H1 (cell line): ENCODE results near the gene SLC22A23. TPM values are rescaled to one million over a fixed set of nuclear protein-coding genes. Genes with fewer than 3 reads are reported as not detected.

ENCODE experiments used
- CTCF ChIA-PET: fragments of 300-600 bp; sonication (Branson Sonifier 250); formaldehyde crosslinking; loops from one replicate; lab custom pipeline; 2021; ENCODE audit not compliant: partially characterized antibody; lab: Charles Lee
- POLR2A ChIA-PET: fragments of 300-600 bp; sonication (Branson Sonifier 250); formaldehyde crosslinking; loops from one replicate; lab custom pipeline; 2021; ENCODE audit warnings: inconsistent platforms; ENCODE audit not compliant: partially characterized antibody; lab: Charles Lee
- DNase-seq, 2 experiments: peaks; one replicate each; pipeline versions ENCODE4 v3.0.0 to v3.0.0-alpha.2; 2010 to 2022; ENCODE audit warnings: low spot score in 2 of 2, low read depth in 1 of 2, mixed read lengths in 1 of 2
- FAIRE-seq: peaks from 2 replicates; lab custom pipeline; 2011; peaks lifted over from hg19 to GRCh38; lab: Jason Lieb, UNC
- H2AFZ ChIP-seq: 2 replicates; pipeline ENCODE4 v1.8.1; 2012; ENCODE audit warnings: low read length, inconsistent platforms
- H2AK5ac ChIP-seq: 2 replicates; pipeline ENCODE4 v1.6.1; 2013; ENCODE audit warnings: low read depth, low read length
- H2BK120ac ChIP-seq: replicated peaks from 2 replicates; pipeline ENCODE3; 2013; ENCODE audit warnings: low read depth, low read length, inconsistent platforms
- H2BK12ac ChIP-seq: 2 replicates; pipeline ENCODE4 v1.6.1; 2013; ENCODE audit warnings: low read depth, low read length
- H2BK15ac ChIP-seq: 2 replicates; pipeline ENCODE4 v1.6.1; 2013; ENCODE audit warnings: low read length
- H2BK20ac ChIP-seq: 2 replicates; pipeline ENCODE4 v1.6.1; 2013; ENCODE audit warnings: low read length
- H2BK5ac ChIP-seq: 2 replicates; pipeline ENCODE4 v1.6.1; 2013; ENCODE audit warnings: low read depth, low read length
- H3K14ac ChIP-seq: 2 replicates; pipeline ENCODE4 v1.6.1; 2013; ENCODE audit warnings: inconsistent platforms; ENCODE audit not compliant: insufficient read length
- H3K18ac ChIP-seq: 2 replicates; pipeline ENCODE4 v1.6.1; 2013; ENCODE audit warnings: low read length; ENCODE audit errors: extremely low read depth
- H3K23ac ChIP-seq: 2 replicates; pipeline ENCODE4 v1.6.1; 2013; ENCODE audit warnings: inconsistent platforms; ENCODE audit not compliant: insufficient read length
- H3K23me2 ChIP-seq: 2 replicates; pipeline ENCODE4 v1.6.1; 2013; ENCODE audit warnings: low read depth, low read length
- H3K27ac ChIP-seq: 2 replicates; pipeline ENCODE4 v1.6.1; 2011; ENCODE audit warnings: low read depth, low read length, inconsistent platforms
- H3K27me3 ChIP-seq, 4 experiments: replicated peaks in 1 of 4; 1 replicate in 1 of 4; 2 replicates in 3 of 4; pipeline versions ENCODE4 v1.6.1 to v1.8.1; 2011 to 2013; ENCODE audit warnings: low read length in 3 of 4, mild to moderate bottlenecking in 3 of 4, inconsistent platforms in 2 of 4, mixed read lengths in 2 of 4, moderate library complexity in 1 of 4; ENCODE audit not compliant: control insufficient read depth in 3 of 4, insufficient read depth in 3 of 4; ENCODE audit errors: extremely low read depth in 1 of 4
- H3K36me3 ChIP-seq, 4 experiments: 2 replicates each; pipeline versions ENCODE4 v1.6.1 to v1.8.1; 2011 to 2013; ENCODE audit warnings: mild to moderate bottlenecking in 4 of 4, low read length in 3 of 4, moderate library complexity in 2 of 4, control low read depth in 1 of 4, inconsistent platforms in 1 of 4; ENCODE audit not compliant: insufficient read depth in 4 of 4, control insufficient read depth in 2 of 4
- H3K4ac ChIP-seq: replicated peaks from 2 replicates; pipeline ENCODE3; 2013; ENCODE audit warnings: low read length, low read depth, mixed read lengths, inconsistent platforms; ENCODE audit not compliant: insufficient read length
- H3K4me1 ChIP-seq, 4 experiments: replicated peaks in 1 of 4; 1 replicate in 1 of 4; 2 replicates in 3 of 4; pipeline versions ENCODE4 v1.6.1 to v1.8.1; 2011 to 2013; ENCODE audit warnings: low read length in 3 of 4, inconsistent platforms in 2 of 4, mixed read lengths in 1 of 4; ENCODE audit not compliant: insufficient read depth in 4 of 4, control insufficient read depth in 3 of 4
- H3K4me2 ChIP-seq, 2 experiments: 2 replicates each; pipeline versions ENCODE4 v1.6.1 to v1.8.1; 2011 to 2013; ENCODE audit warnings: low read depth in 2 of 2, low read length in 2 of 2, control low read depth in 1 of 2, inconsistent platforms in 1 of 2, mild to moderate bottlenecking in 1 of 2; ENCODE audit not compliant: insufficient read depth in 1 of 2
- H3K4me3 ChIP-seq, 4 experiments: fragments of 200-600, 300-600 bp in 1 of 4; sonication (generic), shearing (Covaris generic), sonication (Bioruptor Twin) in 1 of 4; 2 replicates each; pipeline versions ENCODE4 v1.5.1 to v1.8.1; 2011 to 2016; ENCODE audit warnings: low read length in 4 of 4, low read depth in 3 of 4, control low read depth in 2 of 4, inconsistent platforms in 2 of 4, mild to moderate bottlenecking in 2 of 4, mixed read lengths in 1 of 4, moderate library complexity in 1 of 4; ENCODE audit not compliant: insufficient read depth in 2 of 4; ENCODE audit errors: extremely low read depth in 1 of 4
- H3K56ac ChIP-seq: replicated peaks from 2 replicates; pipeline ENCODE3; 2013; ENCODE audit warnings: low read depth, mild to moderate bottlenecking, mixed read lengths, low read length, inconsistent platforms; ENCODE audit not compliant: insufficient read length
- H3K79me1 ChIP-seq: 2 replicates; pipeline ENCODE4 v1.6.1; 2013; ENCODE audit warnings: low read depth, low read length, control low read depth
- H3K79me2 ChIP-seq, 2 experiments: 2 replicates each; pipeline versions ENCODE4 v1.6.1 to v1.8.1; 2012 to 2013; ENCODE audit warnings: low read length in 2 of 2, mild to moderate bottlenecking in 2 of 2, inconsistent platforms in 1 of 2; ENCODE audit not compliant: insufficient read depth in 2 of 2, control insufficient read depth in 1 of 2
- H3K9ac ChIP-seq, 4 experiments: replicated peaks in 1 of 4; 1 replicate in 1 of 4; 2 replicates in 3 of 4; pipeline versions ENCODE4 v1.6.1 to v1.8.1; 2011 to 2013; ENCODE audit warnings: low read depth in 3 of 4, low read length in 3 of 4, control low read depth in 2 of 4, mild to moderate bottlenecking in 2 of 4, moderate library complexity in 2 of 4, inconsistent platforms in 1 of 4; ENCODE audit errors: extremely low read depth in 1 of 4
- H3K9me3 ChIP-seq, 2 experiments: 2 replicates each; pipeline versions ENCODE4 v1.6.1 to v1.8.1; 2012 to 2013; ENCODE audit warnings: mild to moderate bottlenecking in 2 of 2, moderate library complexity in 2 of 2, control low read depth in 1 of 2, inconsistent platforms in 1 of 2, low read depth in 1 of 2, low read length in 1 of 2, mixed read lengths in 1 of 2; ENCODE audit not compliant: insufficient read depth in 2 of 2
- H4K20me1 ChIP-seq, 2 experiments: replicated peaks in 1 of 2; 2 replicates each; pipeline versions ENCODE3 to v1.8.1; 2011 to 2013; ENCODE audit warnings: inconsistent platforms in 2 of 2, low read length in 2 of 2, mild to moderate bottlenecking in 1 of 2; ENCODE audit not compliant: insufficient read depth in 2 of 2, control insufficient read depth in 1 of 2
- H4K5ac ChIP-seq: 2 replicates; pipeline ENCODE4 v1.6.1; 2013; ENCODE audit warnings: low read length, low read depth, mixed read lengths, inconsistent platforms; ENCODE audit not compliant: insufficient read length
- H4K8ac ChIP-seq: 2 replicates; pipeline ENCODE4 v1.8.0; 2013; ENCODE audit warnings: mild to moderate bottlenecking, moderate library complexity, low read length, inconsistent platforms; ENCODE audit not compliant: insufficient read depth; ENCODE audit errors: extremely low read depth
- H4K91ac ChIP-seq: replicated peaks from 2 replicates; pipeline ENCODE3; 2013; ENCODE audit warnings: low read length, mixed read lengths, inconsistent platforms; ENCODE audit not compliant: insufficient read length
- RFX5 ChIP-seq: IDR thresholded peaks from 2 replicates; pipeline ENCODE4 v1.6.1; 2011; ENCODE audit warnings: low read depth, low read length, improper control_type of control experiment, borderline replicate concordance
- SIN3A ChIP-seq, 2 experiments: IDR thresholded peaks in 1 of 2; conservative IDR thresholded peaks in 1 of 2; 2 replicates each; pipeline ENCODE4 v1.6.1; 2011 to 2012; ENCODE audit warnings: low read length in 2 of 2, improper control_type of control experiment in 1 of 2, low read depth in 1 of 2, mild to moderate bottlenecking in 1 of 2
- SRF ChIP-seq: IDR thresholded peaks from 2 replicates; pipeline ENCODE4 v1.6.1; 2011; ENCODE audit warnings: mild to moderate bottlenecking, low read depth, low read length, moderate library complexity
- WGBS, 2 experiments: shearing (Covaris generic) in 1 of 2; methylation state at CpG; one replicate each; pipeline versions ENCODE4 v1.1.6 to v1.1.7; 2013 to 2015; ENCODE audit warnings: low lambda C conversion rate in 2 of 2, mixed read lengths in 2 of 2, inconsistent platforms in 1 of 2, low coverage in 1 of 2, missing lambda C conversion rate in 1 of 2; ENCODE audit not compliant: insufficient replicate concordance in 2 of 2, insufficient coverage in 1 of 2, insufficient read length in 1 of 2; ENCODE audit errors: extremely low coverage in 1 of 2, missing lambda C conversion rate in 1 of 2; 5-methylcytosine and 5-hydroxymethylcytosine counted together
- polyA plus RNA-seq, 7 experiments: library from polyadenylated mRNA; depleted of rRNA in 3 of 7; stranded (reverse) in 5 of 7; unstranded in 2 of 7; fragments of >200 nt in 5 of 7; fragments of 200-250 nt in 2 of 7; gene quantifications; 1 replicate in 5 of 7; 2 replicates in 1 of 7; 4 replicates in 1 of 7; pipeline versions ENCODE4 v1.2.1 to v1.2.3, GENCODE V29; 2011 to 2013; ENCODE audit warnings: missing spikeins in 2 of 7, mixed read lengths in 2 of 7
- total RNA-seq: library from RNA; stranded (reverse); fragmentation: NEBNext Ultra II Directional; extraction: Animal tissue kit (Norgen Biotek cat#: 25700); gene quantifications from 2 replicates; pipeline ENCODE4 v1.2.1, GENCODE V29; 2021
- TF ChIP-seq, protein P1 (sequence below): IDR thresholded peaks from 2 replicates; pipeline ENCODE4 v1.6.1; 2011; ENCODE audit warnings: low read depth, mild to moderate bottlenecking, low read length; ENCODE audit not compliant: insufficient read depth

Gene SLC22A23
- total and polyA plus RNA-seq, 2 of the 8 experiments (the other 6 are each of a cell fraction or from before 2014, with no cell fraction given) = 9.9 to 38.4 TPM

DNA sequence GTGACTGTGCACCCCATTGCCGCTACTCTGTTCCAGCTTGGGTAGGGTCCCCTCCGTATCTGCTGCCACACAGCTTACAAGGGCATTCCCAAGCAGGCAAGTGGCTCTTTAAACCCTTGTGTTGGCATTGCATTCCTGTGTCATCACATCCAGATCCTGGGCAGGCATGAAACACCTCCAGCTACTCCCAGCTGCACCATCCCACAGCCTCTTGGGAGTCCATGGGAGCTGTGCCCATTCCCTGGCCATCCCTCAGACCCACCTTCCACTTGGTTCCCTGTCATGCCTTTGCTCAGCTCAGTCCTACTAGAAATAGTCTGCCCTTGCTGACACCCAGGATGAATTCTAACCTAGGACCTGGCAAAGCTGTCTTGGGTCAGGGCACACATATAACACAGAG lies 110.4 kb downstream of the SLC22A23 start:
- no peak overlapping the region for H3K18ac ChIP-seq
- WGBS, 2 experiments = 89% methylated on average over 2 of the region's 2 CpGs; no CpG with 5 or more reads in 1 of the 2 experiments
- peaks cover 3 to 23% (median 13%) of the 10 kb centered on the region in 4 experiments; a peak in 5 of 7 replicates for H3K4me1 ChIP-seq
- no peak overlapping the region for H4K5ac ChIP-seq
- H3K9ac ChIP-seq = no peak overlapping the region
- DNase-seq (no peak), FAIRE-seq (no peak)
- H2AFZ ChIP-seq = no peak overlapping the region
- H2BK20ac ChIP-seq = no peak overlapping the region
- H3K23ac ChIP-seq = no peak overlapping the region
- H3K27ac ChIP-seq = no peak overlapping the region
- no peak overlapping the region for H3K56ac ChIP-seq
- ChIA-PET CTCF (interaction anchor here (0.6 to 1.6 kb wide), 9 partner anchors 11 to 220 kb away, joined by 3 to 5 read pairs (median 4); no protein-coding TSS in a partner anchor), POLR2A (interaction anchor here (1.2 to 1.9 kb wide), 2 partner anchors 10 to 12 kb away, joined by 3 to 6 read pairs; no protein-coding TSS in a partner anchor)
- no peak overlapping the region for H4K91ac ChIP-seq
- no peak overlapping the region for H2BK120ac ChIP-seq
- no peaks in the 10 kb centered on the region; the same call in 1 of the 2 replicates for H3K23me2 ChIP-seq
- peaks cover 0 to 27% of the 10 kb centered on the region in 2 experiments; a peak in 1 of 4 replicates for H3K79me2 ChIP-seq
- H2AK5ac ChIP-seq = no peak overlapping the region
- no peak overlapping the region for H3K14ac ChIP-seq
- H4K20me1 ChIP-seq = peaks cover 0 to 2% of the 10 kb centered on the region in 2 experiments
- no peak overlapping the region for H3K4me2 ChIP-seq
- no peaks in the 10 kb centered on the region for H3K36me3 ChIP-seq
- no peak overlapping the region for H2BK15ac ChIP-seq
- H3K4ac ChIP-seq = no peak overlapping the region
- no peak overlapping the region for H3K4me3 ChIP-seq
- 0 out of 2 replicates have a peak, but pooled peaks cover 3% of the 10 kb centered on the region for H3K79me1 ChIP-seq
- H3K9me3 ChIP-seq = no peaks in the 10 kb centered on the region
- no peak overlapping the region; the same call in 1 of the 2 replicates for H4K8ac ChIP-seq
- no peak overlapping the region for H2BK12ac ChIP-seq
- H3K27me3 ChIP-seq = no peaks in the 10 kb centered on the region
- no peak overlapping the region for H2BK5ac ChIP-seq
- TF ChIP-seq, protein P1, sequence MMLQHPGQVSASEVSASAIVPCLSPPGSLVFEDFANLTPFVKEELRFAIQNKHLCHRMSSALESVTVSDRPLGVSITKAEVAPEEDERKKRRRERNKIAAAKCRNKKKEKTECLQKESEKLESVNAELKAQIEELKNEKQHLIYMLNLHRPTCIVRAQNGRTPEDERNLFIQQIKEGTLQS = no peak
- TF ChIP-seq SIN3A (conservative IDR thresholded peaks at IDR 0.05 in 1 of 2, IDR thresholded peaks at IDR 0.05 in 1 of 2; ENCODE audit: low read depth in 1 of 2, low read length in 2 of 2) = no peak
- no peak for TF ChIP-seq SRF
- no peak for TF ChIP-seq RFX5
